Activated T-cell treated with anti-CD3 and anti-CD28 coated beads for 48 hours (primary cell): ENCODE data around the gene PPP1R3F.
A peak's percentile ranks its signal among the peaks of the same experiment; 100 is the strongest.

Experiments
- DNase-seq: peaks from one replicate; pipeline ENCODE4 v3.0.0-alpha.2; 2020; ENCODE audit warnings: low read depth

The PPP1R3F gene

DNA sequence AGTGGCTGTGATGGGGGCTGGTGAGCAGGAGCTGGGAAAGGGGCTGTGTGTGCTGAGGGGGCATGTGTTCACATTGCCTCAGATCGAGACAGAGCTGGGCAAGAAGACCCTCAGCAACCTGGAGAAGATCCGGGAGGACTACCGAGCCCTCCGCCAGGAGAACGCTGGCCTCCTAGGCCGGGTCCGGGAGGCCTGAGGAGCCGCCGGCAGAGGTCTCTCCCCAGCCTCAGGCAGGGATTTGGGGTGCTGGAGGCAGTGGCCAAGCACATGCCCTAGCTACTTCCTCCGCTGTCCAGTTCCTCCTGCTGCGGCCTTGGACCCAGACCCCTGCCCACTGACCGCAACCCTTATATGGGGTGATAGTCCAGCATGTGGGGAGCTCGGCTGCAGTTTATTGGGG, 19.5 kb upstream of the PPP1R3F start:
- no peak for DNase-seq

DNA sequence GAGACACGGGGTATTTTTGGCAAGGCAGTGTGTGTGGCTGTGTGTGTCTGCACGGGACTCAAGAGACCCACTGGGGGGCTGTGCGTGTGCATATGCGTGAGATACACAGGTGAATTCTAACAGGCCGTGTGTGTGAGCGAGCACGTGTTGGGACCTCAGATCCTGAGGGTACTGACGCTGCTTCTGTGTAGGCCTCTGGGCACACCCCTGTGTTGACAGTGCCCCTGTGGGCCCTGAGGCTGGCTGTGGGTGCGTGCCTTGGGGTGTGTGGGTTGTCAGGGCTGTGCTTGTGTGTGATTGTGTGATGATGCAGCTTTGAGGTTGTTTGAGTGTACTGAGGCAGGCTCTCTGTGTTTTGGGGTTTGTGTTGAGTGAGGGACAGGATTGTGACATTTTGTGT, 19.0 kb upstream of the PPP1R3F start:
- DNase-seq: no peak

DNA sequence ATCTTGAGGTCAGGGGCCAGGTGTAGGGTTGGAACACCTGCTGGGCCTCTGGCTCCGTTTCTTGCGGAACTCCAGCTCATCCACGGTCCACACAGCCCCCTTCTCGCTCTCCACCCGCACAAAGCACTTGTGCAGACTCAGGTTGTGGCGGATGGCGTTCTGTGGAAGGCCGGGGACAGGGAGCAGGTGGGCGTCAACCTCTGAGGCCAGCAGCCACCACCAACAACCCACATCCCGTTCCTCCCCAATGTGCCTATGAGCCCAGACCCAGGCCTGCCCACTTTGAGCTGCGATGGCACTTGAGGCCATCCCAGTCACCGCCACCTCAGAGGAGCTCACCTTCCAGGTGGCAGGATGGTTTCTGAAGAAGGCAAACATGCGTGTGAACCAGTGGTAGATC, 18.3 kb upstream of the PPP1R3F start:
- no peak for DNase-seq

DNA sequence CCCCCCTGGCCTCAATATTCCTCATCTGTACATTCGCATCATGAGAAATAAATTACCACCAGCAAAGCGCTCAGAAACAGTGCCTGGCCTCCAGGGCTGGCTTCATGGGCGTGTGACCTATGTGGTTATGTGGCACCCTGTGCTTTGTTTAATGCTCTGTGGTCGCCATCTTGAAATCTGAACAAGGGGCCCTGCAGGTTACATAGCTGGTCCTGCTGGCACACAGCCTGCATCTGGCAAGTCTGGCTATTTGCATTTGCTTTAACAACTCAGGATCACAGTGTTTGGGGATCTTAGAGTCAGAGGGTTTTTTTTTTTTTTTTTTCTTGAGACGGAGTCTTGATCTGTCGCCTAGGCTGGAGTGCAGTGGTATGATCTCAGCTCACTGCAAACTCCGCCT, 15.0 kb upstream of the PPP1R3F start:
- DNase-seq: no peak

DNA sequence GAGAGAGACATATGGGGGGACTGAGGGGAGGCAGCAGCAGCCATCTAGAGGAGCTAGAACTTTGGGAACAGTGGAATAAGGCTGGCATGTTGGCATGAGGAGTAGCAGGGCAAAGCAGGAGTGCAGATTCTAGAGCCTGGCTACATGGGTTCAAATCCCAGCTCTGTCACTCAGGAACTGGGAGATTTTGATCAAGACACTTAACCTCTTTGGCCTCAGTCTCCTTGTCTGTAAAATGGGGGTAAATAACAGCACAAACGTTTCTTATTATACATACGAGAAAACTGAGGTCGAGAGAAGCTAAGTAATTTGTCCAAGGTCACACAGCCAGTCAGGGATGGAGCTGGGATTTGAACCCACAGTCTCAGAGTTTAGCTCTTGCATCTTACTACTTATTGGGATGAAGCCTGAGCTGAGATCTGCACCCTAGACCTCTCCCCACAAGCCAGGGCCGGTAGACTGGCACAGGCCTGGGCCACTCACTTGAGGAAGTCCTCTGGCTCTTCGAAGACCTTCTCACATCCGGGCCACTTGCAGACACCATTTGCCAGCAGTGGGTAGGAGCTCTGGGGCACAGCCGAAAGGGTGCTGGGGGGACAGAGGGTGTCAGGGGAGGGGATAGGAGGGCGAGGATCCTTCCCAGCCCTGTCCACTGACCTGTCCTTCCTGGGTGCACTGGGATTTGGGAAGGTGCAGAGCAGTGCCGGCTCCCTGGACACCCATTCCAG, 13.2 kb upstream of the PPP1R3F start:
- no peak for DNase-seq

GRCh38 chrX:49257074-49257790, 12.4 kb upstream of the PPP1R3F start:
- no peak for DNase-seq

- DNase-seq: no peak
These were observed 11.5 kb upstream of the PPP1R3F start for GRCh38 chrX:49257846-49258748.

DNA sequence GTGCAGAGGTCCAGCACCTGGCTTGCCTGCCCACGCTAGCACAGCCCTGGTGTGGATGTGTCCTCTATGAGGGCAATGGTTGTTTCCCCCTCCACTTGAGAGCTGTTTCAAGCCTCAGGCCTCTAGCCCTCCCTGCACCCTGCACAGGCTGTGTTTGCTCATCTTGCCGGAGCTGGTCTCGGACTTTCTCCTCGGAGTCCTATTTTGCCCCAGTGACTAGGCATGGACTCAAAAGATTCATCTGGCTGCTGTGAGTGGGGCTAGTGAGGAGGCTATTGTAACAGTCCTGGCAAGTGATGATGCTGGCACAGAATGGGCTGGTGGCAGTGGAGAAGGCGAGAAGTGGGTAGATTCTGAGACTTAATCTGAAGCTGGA, 10.9 kb upstream of the PPP1R3F start:
- DNase-seq: no peak

DNA sequence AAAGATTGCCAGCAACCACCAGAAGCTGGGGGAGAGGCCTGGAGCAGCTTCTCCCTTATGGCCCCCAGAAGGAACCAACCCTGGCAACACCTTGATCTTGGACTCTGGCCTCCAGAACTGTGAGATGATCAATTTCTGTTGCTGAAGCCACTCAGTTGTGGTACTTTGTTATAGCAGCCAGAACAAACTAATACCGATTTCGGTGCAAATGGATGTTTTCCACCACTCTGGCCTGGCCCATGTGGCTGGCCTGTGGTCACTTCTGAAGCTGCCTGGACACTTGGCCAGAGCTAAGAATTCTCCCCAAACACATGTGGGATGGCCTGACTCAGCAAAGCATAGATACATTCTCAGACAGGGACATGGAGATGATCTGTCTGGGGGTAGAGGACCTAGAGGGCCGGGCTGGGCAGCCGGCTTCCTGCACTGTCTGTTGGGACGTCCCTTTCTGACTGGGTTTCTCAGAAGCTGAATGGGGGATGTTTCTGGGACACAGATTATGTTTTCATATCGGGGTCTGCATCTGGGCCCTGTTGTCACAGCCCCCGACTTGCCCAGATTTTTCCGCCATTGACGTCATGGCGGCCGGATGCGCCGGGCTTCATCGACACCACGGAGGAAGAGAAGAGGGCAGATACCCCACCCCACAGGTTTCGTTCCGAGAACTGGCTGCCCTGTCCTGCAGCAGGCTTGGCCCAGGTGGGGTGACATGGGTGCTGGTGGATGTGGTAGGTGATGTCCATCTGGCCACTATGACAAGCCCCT, 9.2 kb upstream of the PPP1R3F start:
- no peak for DNase-seq

GRCh38 chrX:49262603-49263002, 7.0 kb upstream of the PPP1R3F start:
- DNase-seq: no peak

GRCh38 chrX:49263631-49264030, 6.0 kb upstream of the PPP1R3F start:
- DNase-seq: no peak

DNA sequence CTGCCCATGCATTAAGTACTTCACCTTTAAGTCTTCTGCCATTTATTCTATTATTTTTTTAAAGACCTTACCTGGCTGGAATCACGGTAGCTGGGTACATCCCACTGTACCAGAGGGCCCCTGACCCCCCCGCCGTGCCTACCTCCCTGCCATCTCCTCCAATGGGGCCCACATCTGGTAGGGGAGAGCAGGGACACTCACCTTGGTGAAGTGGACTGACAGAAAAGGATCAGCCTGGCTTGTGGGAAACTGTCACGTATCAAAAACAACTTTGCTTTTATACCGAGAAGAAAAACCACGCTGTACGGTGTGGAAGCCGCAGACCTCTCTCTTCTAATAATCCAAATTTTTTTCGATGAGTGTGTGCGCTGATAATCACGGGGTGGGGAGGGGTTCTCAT, 5.1 kb upstream of the PPP1R3F start, which contains the start of gene FOXP3:
TSS of gene FOXP3 (minus strand) at position 251 of the 400 bp plus-strand sequence. CDS start 6,205 bp downstream, outside the sequence.
- no peak for DNase-seq

GRCh38 chrX:49266523-49267445, 2.8 kb upstream of the PPP1R3F start:
- no peak for DNase-seq

DNA sequence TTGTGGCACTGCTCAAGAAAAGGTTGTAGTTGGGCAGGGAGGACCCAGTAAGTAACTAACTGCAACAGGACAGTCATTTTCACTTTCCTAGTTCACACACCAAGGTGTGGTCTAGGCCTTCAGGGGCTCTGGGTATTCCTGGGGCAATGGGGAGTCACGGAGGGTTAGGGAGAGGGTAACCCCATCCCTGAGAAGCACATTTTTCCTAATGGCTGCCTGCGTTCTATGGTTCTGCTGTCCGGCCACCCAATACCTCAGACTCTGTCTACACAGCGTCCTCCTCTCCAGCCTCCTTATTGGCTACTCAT, 937 bp upstream of the PPP1R3F start:
- DNase-seq: no peak

- peak; percentile 88 for DNase-seq
These were observed 405 bp upstream of the PPP1R3F start for GRCh38 chrX:49269010-49269766.

GRCh38 chrX:49270249-49270921, 792 bp downstream of the PPP1R3F start:
- DNase-seq: no peak

- DNase-seq: no peak
These were observed 1.7 kb downstream of the PPP1R3F start for GRCh38 chrX:49271341-49271740.

DNA sequence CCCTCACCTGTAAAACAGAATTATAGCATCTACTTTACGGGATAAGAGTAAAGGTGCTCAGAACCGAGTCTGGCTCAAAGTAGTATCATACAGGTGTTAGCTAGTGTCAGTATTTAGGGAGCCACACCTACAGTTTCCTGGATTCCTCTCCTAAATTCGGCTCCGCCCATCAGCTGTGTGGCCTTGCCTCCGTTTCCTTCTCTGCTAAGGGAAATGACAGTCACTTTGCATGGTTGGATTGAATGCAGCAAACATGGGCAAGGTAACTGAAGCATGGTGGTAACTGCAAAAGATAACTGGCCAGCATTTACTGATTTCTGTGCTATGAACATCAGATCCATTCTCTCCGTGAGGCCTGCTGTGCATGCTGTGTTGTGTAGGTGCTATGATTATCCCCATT, 2.8 kb downstream of the PPP1R3F start:
- DNase-seq: no peak

DNA sequence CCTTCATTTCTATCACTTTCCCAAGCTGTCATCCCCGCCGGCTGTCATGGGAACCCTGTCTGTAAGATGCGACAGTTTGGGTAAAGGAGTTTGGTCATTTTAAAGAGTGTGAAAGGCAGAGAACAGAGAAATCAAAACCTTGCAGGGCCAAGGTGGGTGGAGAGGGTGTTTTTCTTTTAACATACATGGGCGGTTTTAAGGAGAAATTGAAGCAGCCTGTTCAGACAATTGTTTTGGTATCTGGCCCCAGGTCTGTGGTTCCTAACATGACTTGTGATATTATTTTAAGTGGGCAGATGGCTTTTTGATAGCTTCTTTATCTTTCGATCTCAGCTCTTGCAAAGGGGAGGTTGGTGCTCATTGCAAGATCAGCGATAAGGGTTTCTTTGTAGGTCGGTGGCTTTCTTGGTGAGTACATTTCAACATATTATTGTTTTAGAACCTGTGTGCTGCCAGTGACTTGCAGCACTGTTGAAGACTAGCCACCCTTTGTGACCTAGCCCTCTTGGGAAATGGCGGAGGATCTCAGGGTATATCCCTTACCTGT, 3.7 kb downstream of the PPP1R3F start:
- peak; percentile 33 for DNase-seq
